ENCODE results near the gene SRRM3. TPM values are rescaled to one million over a fixed set of nuclear protein-coding genes. Genes with fewer than 3 reads are reported as not detected.

Gene SRRM3
- total and polyA plus RNA-seq, 8 donors = 0.37 to 6.4 (median 5.3) TPM; not detected in 2

- Histone ChIP-seq H3K27me3 (peaks cover 5 to 94% (median 39%) of the 10 kb centered on the region in 3 donors), H3K4me1 (peaks cover 8 to 15% (median 13%) of the 10 kb centered on the region in 4 donors), H3K27ac (no peak overlapping the region), H3K36me3 (no peaks in the 10 kb centered on the region), H3K4me3 (no peak overlapping the region), H3K9me3 (no peaks in the 10 kb centered on the region)
- WGBS, 5 donors = 83 to 93% (median 89%) methylated on average over 6 of the region's 6 CpGs
- TF ChIP-seq POLR2AphosphoS5 (IDR thresholded peaks at IDR 0.05) (no peak), EP300 (IDR thresholded peaks at IDR 0.05) (no peak), CTCF (IDR thresholded peaks at IDR 0.05) (no peak), POLR2A (IDR thresholded peaks at IDR 0.05) (no peak)
- DNase-seq = no peak
- intact Hi-C loops (cut with DNase I; ENCODE audit: low total_unique reads) = loop anchor here (10.0 kb wide), 1 partner anchor 87 kb away; no protein-coding TSS in a partner anchor
These were observed 70.4 kb downstream of the SRRM3 start for GRCh38 chr7:76272142-76272541.

- Histone ChIP-seq H3K36me3 (no peaks in the 10 kb centered on the region), H3K4me3 (no peak overlapping the region), H3K4me1 (peaks cover 3 to 6% (median 5%) of the 10 kb centered on the region in 4 donors), H3K9me3 (no peaks in the 10 kb centered on the region), H3K27ac (no peak overlapping the region), H3K27me3 (peaks cover 0 to 91% (median 30%) of the 10 kb centered on the region in 3 donors)
- DNase-seq = no peak
- intact Hi-C loops (cut with DNase I; ENCODE audit: low total_unique reads) = loop anchor here (10.0 kb wide), 1 partner anchor 88 kb away; no protein-coding TSS in a partner anchor
- 12 to 28% (median 17%) methylated on average over 7 of the region's 7 CpGs for WGBS, 5 donors
- no peak for TF ChIP-seq POLR2A (IDR thresholded peaks at IDR 0.05)
- no peak for TF ChIP-seq EP300 (IDR thresholded peaks at IDR 0.05)
- TF ChIP-seq CTCF (IDR thresholded peaks at IDR 0.05) = no peak
These were observed 71.3 kb downstream of the SRRM3 start for GRCh38 chr7:76272851-76273497.

GRCh38 chr7:76273503-76273902 lies 71.8 kb downstream of the SRRM3 start:
- Histone ChIP-seq H3K36me3 (no peaks in the 10 kb centered on the region), H3K4me3 (no peak overlapping the region)

GRCh38 chr7:76278540-76278939 lies 76.8 kb downstream of the SRRM3 start:
- no peak for TF ChIP-seq POLR2A (IDR thresholded peaks at IDR 0.05)
- no peak for TF ChIP-seq CTCF (IDR thresholded peaks at IDR 0.05)
- TF ChIP-seq EP300 (IDR thresholded peaks at IDR 0.05) = no peak
- no peak for TF ChIP-seq POLR2AphosphoS5 (IDR thresholded peaks at IDR 0.05)
- 92 to 100% (median 100%) methylated on average over 1 of the region's 1 CpG for WGBS, 5 donors
- peaks cover 0 to 91% (median 40%) of the 10 kb centered on the region in 3 donors for H3K27me3 ChIP-seq

More at GRCh38 chr7:76273503-76273902, 71.8 kb downstream of the SRRM3 start:
- H3K27me3 ChIP-seq = peaks cover 0 to 91% (median 25%) of the 10 kb centered on the region in 3 donors
- no peak for DNase-seq
- 33 to 69% (median 52%) methylated on average over 5 of the region's 5 CpGs for WGBS, 5 donors
- H3K9me3 ChIP-seq = no peaks in the 10 kb centered on the region
- peaks cover 0 to 1% (median under 1%) of the 10 kb centered on the region in 4 donors for H3K4me1 ChIP-seq
- no peak overlapping the region for H3K27ac ChIP-seq
- no peak for TF ChIP-seq POLR2A (IDR thresholded peaks at IDR 0.05)
- no peak for TF ChIP-seq POLR2AphosphoS5 (IDR thresholded peaks at IDR 0.05)
- no peak for TF ChIP-seq CTCF (IDR thresholded peaks at IDR 0.05)
- no peak for TF ChIP-seq EP300 (IDR thresholded peaks at IDR 0.05)
- intact Hi-C loops (cut with DNase I; ENCODE audit: low total_unique reads) = loop anchor here (10.0 kb wide), 1 partner anchor 89 kb away; no protein-coding TSS in a partner anchor

More at GRCh38 chr7:76278540-76278939, 76.8 kb downstream of the SRRM3 start:
- peaks cover 16 to 28% (median 20%) of the 10 kb centered on the region in 4 donors for H3K4me1 ChIP-seq
- no peaks in the 10 kb centered on the region for H3K36me3 ChIP-seq
- no peak overlapping the region for H3K27ac ChIP-seq
- H3K9me3 ChIP-seq = no peaks in the 10 kb centered on the region
- intact Hi-C loops (cut with DNase I; ENCODE audit: low total_unique reads) = loop anchor here (10.0 kb wide), 1 partner anchor 94 kb away; no protein-coding TSS in a partner anchor
- no peak for DNase-seq
- H3K4me3 ChIP-seq = no peak overlapping the region

Data from stomach (tissue), 9 donors.